Endodermal cell (in vitro differentiated cells): ENCODE measurements around the gene C5orf15. TPM values are rescaled to one million over a fixed set of nuclear protein-coding genes. Genes with fewer than 3 reads are reported as not detected.
"Not testable (repeated sequence)": the region's sequence is repeated elsewhere in the genome, so short reads cannot be mapped to it uniquely, and the experiment has no call there.

Source experiments
- DNase-seq: peaks from one replicate; pipeline ENCODE4 v3.0.0-alpha.2; 2017
- H3K27ac ChIP-seq: 2 replicates; pipeline ENCODE4 v1.5.1; 2013; ENCODE audit warnings: mild to moderate bottlenecking, low read depth, low read length, moderate library complexity
- H3K27me3 ChIP-seq: 2 replicates; pipeline ENCODE4 v1.6.1; 2013; ENCODE audit warnings: mild to moderate bottlenecking, low read length, moderate library complexity; ENCODE audit not compliant: insufficient read depth, control insufficient read depth, poor library complexity, severe bottlenecking
- H3K36me3 ChIP-seq: 2 replicates; pipeline ENCODE4 v1.7.0; 2013; ENCODE audit warnings: mild to moderate bottlenecking, low read length, moderate library complexity; ENCODE audit not compliant: control insufficient read depth, insufficient read depth
- H3K4me1 ChIP-seq: one replicate; pipeline ENCODE4 v1.7.0; 2013; ENCODE audit warnings: low read length; ENCODE audit not compliant: control insufficient read depth, insufficient read depth
- H3K4me3 ChIP-seq: 2 replicates; pipeline ENCODE4 v1.5.1; 2013; ENCODE audit warnings: mild to moderate bottlenecking, low read length, moderate library complexity
- H3K9ac ChIP-seq: 2 replicates; pipeline ENCODE4 v1.6.1; 2013; ENCODE audit warnings: mild to moderate bottlenecking, low read length, moderate library complexity; ENCODE audit not compliant: poor library complexity, severe bottlenecking; ENCODE audit errors: extremely low read depth
- H3K9me3 ChIP-seq: 2 replicates; pipeline ENCODE4 v1.6.1; 2013; ENCODE audit warnings: mild to moderate bottlenecking, low read length, moderate library complexity; ENCODE audit not compliant: control insufficient read depth
- H3K27ac Mint-ChIP-seq: 2 replicates; pipeline ENCODE4 v1.8.0; 2020; ENCODE audit warnings: mixed read lengths
- H3K27me3 Mint-ChIP-seq: 2 replicates; pipeline ENCODE4 v1.8.0; 2021; ENCODE audit warnings: mild to moderate bottlenecking, mixed read lengths; ENCODE audit not compliant: insufficient read depth
- H3K36me3 Mint-ChIP-seq: 2 replicates; pipeline ENCODE4 v1.8.0; 2020; ENCODE audit warnings: low read depth, mixed read lengths
- H3K4me1 Mint-ChIP-seq: 2 replicates; pipeline ENCODE4 v1.8.0; 2020; ENCODE audit warnings: mixed read lengths
- H3K4me3 Mint-ChIP-seq: 2 replicates; pipeline ENCODE4 v1.8.0; 2020; ENCODE audit warnings: mild to moderate bottlenecking, moderate library complexity, mixed read lengths
- H3K9me3 Mint-ChIP-seq: 2 replicates; pipeline ENCODE4 v1.8.0; 2020; ENCODE audit warnings: mild to moderate bottlenecking, mixed read lengths
- WGBS, 2 experiments: methylation state at CpG; one replicate each; pipeline versions ENCODE4 v1.1.5 to v1.1.7; 2013; ENCODE audit warnings: missing lambda C conversion rate in 2 of 2, mixed read lengths in 1 of 2; ENCODE audit not compliant: insufficient coverage in 1 of 2, insufficient read length in 1 of 2; 5-methylcytosine and 5-hydroxymethylcytosine counted together
- total RNA-seq, 2 donors: library from RNA; stranded (reverse); fragmentation: NEBNext Ultra II Directional in 1 of 2; extraction: Animal tissue kit (Norgen Biotek cat#: 25700) in 1 of 2; gene quantifications; 2 replicates in 1 of 2; 3 replicates in 1 of 2; pipeline ENCODE4 v1.2.1, GENCODE V29; 2021
- TF ChIP-seq, protein P1 (sequence below): fragments of 200-600 bp; sonication (generic); conservative IDR thresholded peaks from 2 replicates; pipeline ENCODE4 v1.5.0; 2021; ENCODE audit warnings: antibody characterized with exemption, mild to moderate bottlenecking

Gene C5orf15
- total RNA-seq, 2 donors from 2014 or later: 37.6 to 37.7 TPM

DNA sequence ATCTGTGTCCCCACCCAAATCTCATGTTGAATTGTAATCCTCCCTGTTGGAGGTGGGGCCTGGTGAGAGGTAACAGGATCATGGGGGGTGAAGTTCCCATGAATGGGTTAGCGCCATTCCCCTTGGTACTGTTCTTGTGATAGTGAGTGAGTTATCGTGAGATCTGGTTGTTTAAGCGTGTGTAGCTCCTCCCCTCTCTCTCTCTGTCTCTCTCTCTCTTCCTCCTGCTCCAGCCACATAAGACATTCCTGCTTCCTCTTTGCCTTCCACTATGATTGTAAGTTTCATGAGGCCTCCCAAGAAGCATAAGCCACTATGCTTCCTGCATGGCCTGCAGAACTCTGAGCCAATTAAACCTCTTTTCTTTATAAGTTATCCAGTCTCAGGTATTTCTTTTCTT is 28.8 kb downstream of the C5orf15 start:
- Histone ChIP-seq H3K27me3 (no peaks in the 10 kb centered on the region), H3K9me3 (no peaks in the 10 kb centered on the region), H3K4me3 (no peak overlapping the region), H3K27ac (no peak overlapping the region), H3K4me1 (peaks cover 4% of the 10 kb centered on the region), H3K9ac (no peak overlapping the region), H3K36me3 (no peaks in the 10 kb centered on the region)
- peaks cover 11% of the 10 kb centered on the region for H3K9me3 Mint-ChIP-seq
- WGBS, 2 experiments: 100% methylated on average over 2 of the region's 3 CpGs; no CpG with 5 or more reads in 1 of the 2 experiments
- DNase-seq: no peak
- H3K4me1 Mint-ChIP-seq: peaks cover 15% of the 10 kb centered on the region
- H3K4me3 Mint-ChIP-seq: no peak overlapping the region
- H3K36me3 Mint-ChIP-seq: no peaks in the 10 kb centered on the region
- H3K27ac Mint-ChIP-seq: no peak overlapping the region
- H3K27me3 Mint-ChIP-seq: no peaks in the 10 kb centered on the region
- TF ChIP-seq, protein P1, sequence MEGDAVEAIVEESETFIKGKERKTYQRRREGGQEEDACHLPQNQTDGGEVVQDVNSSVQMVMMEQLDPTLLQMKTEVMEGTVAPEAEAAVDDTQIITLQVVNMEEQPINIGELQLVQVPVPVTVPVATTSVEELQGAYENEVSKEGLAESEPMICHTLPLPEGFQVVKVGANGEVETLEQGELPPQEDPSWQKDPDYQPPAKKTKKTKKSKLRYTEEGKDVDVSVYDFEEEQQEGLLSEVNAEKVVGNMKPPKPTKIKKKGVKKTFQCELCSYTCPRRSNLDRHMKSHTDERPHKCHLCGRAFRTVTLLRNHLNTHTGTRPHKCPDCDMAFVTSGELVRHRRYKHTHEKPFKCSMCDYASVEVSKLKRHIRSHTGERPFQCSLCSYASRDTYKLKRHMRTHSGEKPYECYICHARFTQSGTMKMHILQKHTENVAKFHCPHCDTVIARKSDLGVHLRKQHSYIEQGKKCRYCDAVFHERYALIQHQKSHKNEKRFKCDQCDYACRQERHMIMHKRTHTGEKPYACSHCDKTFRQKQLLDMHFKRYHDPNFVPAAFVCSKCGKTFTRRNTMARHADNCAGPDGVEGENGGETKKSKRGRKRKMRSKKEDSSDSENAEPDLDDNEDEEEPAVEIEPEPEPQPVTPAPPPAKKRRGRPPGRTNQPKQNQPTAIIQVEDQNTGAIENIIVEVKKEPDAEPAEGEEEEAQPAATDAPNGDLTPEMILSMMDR: no peak

DNA sequence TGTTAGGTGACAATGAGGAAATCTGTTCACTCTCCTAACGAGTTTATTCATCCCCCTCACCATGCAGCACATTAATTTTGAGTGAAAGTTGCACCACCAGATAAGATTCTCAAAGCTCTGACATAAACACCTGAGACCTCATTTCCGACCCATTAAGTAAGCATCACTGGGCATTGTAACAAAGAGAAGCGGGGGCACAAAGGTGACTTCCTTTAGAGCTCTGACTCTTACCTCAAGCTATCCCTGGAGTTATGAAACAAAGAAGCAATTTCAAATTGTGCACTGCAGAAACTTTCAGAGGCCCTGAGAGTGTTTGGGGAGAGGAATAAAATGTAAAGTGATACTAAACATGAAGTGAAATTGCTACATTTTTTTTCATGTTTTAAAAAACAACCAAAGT is 29.5 kb downstream of the C5orf15 start:
- 86% methylated on average over 2 to 3 of the region's 3 CpGs for WGBS, 2 experiments
- Histone ChIP-seq H3K27me3 (no peaks in the 10 kb centered on the region), H3K9ac (no peak overlapping the region), H3K4me1 (peaks cover 4% of the 10 kb centered on the region), H3K36me3 (no peaks in the 10 kb centered on the region), H3K27ac (no peak overlapping the region), H3K9me3 (no peaks in the 10 kb centered on the region), H3K4me3 (no peak overlapping the region)
- Mint-ChIP-seq H3K36me3 (no peaks in the 10 kb centered on the region), H3K9me3 (peaks cover 11% of the 10 kb centered on the region), H3K4me3 (no peak overlapping the region), H3K27me3 (no peaks in the 10 kb centered on the region), H3K4me1 (peaks cover 15% of the 10 kb centered on the region), H3K27ac (peak overlapping the region; percentile 29)
- no peak for DNase-seq
- TF ChIP-seq, protein P1: no peak

GRCh38 chr5:133938039-133938821 is 30.2 kb downstream of the C5orf15 start:
- Mint-ChIP-seq H3K4me3 (no peak overlapping the region), H3K4me1 (peaks cover 15% of the 10 kb centered on the region), H3K9me3 (peaks cover 11% of the 10 kb centered on the region), H3K27ac (peak overlapping the region; percentile 74), H3K27me3 (no peaks in the 10 kb centered on the region), H3K36me3 (no peaks in the 10 kb centered on the region)
- TF ChIP-seq, protein P1: no peak
- H3K36me3 ChIP-seq: no peaks in the 10 kb centered on the region
- H3K9me3 ChIP-seq: no peaks in the 10 kb centered on the region
- H3K9ac ChIP-seq: no peak overlapping the region
- peaks cover 4% of the 10 kb centered on the region for H3K4me1 ChIP-seq
- no peaks in the 10 kb centered on the region for H3K27me3 ChIP-seq
- H3K27ac ChIP-seq: no peak overlapping the region
- no peak for DNase-seq
- H3K4me3 ChIP-seq: no peak overlapping the region
- WGBS, 2 experiments: 82 to 100% methylated on average over 3 to 6 of the region's 6 CpGs

GRCh38 chr5:133937628-133938027 is 30.8 kb downstream of the C5orf15 start:
- not testable (repeated sequence) for H3K9me3 ChIP-seq, H3K27ac Mint-ChIP-seq, H3K27me3 Mint-ChIP-seq, H3K4me3 ChIP-seq, H3K27ac ChIP-seq, H3K4me3 Mint-ChIP-seq, H3K9ac ChIP-seq, H3K27me3 ChIP-seq, DNase-seq, H3K36me3 ChIP-seq, H3K4me1 ChIP-seq, H3K36me3 Mint-ChIP-seq
- Mint-ChIP-seq H3K9me3 (peaks cover 11% of the 10 kb centered on the region), H3K4me1 (peaks cover 15% of the 10 kb centered on the region)
- 85 to 96% methylated on average over 3 of the region's 3 CpGs for WGBS, 2 experiments
